ENCODE measurements around the gene AP5S1. TPM values are rescaled to one million over a fixed set of nuclear protein-coding genes. Genes with fewer than 3 reads are reported as not detected.
A peak's percentile ranks its signal among the peaks of the same experiment; 100 is the strongest.
"Not testable (repeated sequence)": the region's sequence is repeated elsewhere in the genome, so short reads cannot be mapped to it uniquely, and the experiment has no call there.

Gene AP5S1
- total RNA-seq, 1 donor from 2014 or later, result 8.9 TPM

GRCh38 chr20:3840201-3840600 is 19.9 kb downstream of the AP5S1 start:
- not testable (repeated sequence) for H3K27ac ChIP-seq (ENCODE audit: low read depth, low read length); H3K36me3 ChIP-seq (ENCODE audit: control insufficient read depth in 3 of 3, insufficient read depth in 3 of 3, low read length in 3 of 3); H3K4me3 ChIP-seq (ENCODE audit: low read length in 3 of 3); H3K4me1 ChIP-seq (ENCODE audit: control insufficient read depth in 3 of 3, insufficient read depth in 3 of 3, low read length in 3 of 3); H3K9ac ChIP-seq (ENCODE audit: low read depth in 1 of 3, low read length in 3 of 3); H3K9me3 ChIP-seq (ENCODE audit: control insufficient read depth in 3 of 3, low read length in 3 of 3); H3K27me3 ChIP-seq (ENCODE audit: control insufficient read depth in 3 of 3, insufficient read depth in 3 of 3, low read length in 3 of 3)

GRCh38 chr20:3842348-3842930 is 22.1 kb downstream of the AP5S1 start:
- peak overlapping the region in 1 of 3 donors; percentile 10 for H3K9ac ChIP-seq (ENCODE audit: low read depth in 1 of 3, low read length in 3 of 3)
- H3K27me3 ChIP-seq (ENCODE audit: control insufficient read depth in 3 of 3, insufficient read depth in 3 of 3, low read length in 3 of 3), result no peaks in the 10 kb centered on the region
- no peak overlapping the region for H3K4me3 ChIP-seq (ENCODE audit: low read length in 3 of 3)
- no peaks in the 10 kb centered on the region for H3K36me3 ChIP-seq (ENCODE audit: control insufficient read depth in 3 of 3, insufficient read depth in 3 of 3, low read length in 3 of 3)
- no peak overlapping the region for H3K27ac ChIP-seq (ENCODE audit: low read depth, low read length)
- H3K4me1 ChIP-seq (ENCODE audit: control insufficient read depth in 3 of 3, insufficient read depth in 3 of 3, low read length in 3 of 3), result peaks cover 2 to 10% (median 9%) of the 10 kb centered on the region in 3 donors
- no peaks in the 10 kb centered on the region for H3K9me3 ChIP-seq (ENCODE audit: control insufficient read depth in 3 of 3, low read length in 3 of 3)

GRCh38 chr20:3843490-3843889 is 23.1 kb downstream of the AP5S1 start:
- H3K27ac ChIP-seq (ENCODE audit: low read depth, low read length), result no peak overlapping the region
- peaks cover 0 to 2% (median 0%) of the 10 kb centered on the region in 3 donors for H3K36me3 ChIP-seq (ENCODE audit: control insufficient read depth in 3 of 3, insufficient read depth in 3 of 3, low read length in 3 of 3)
- peaks cover 10 to 20% (median 16%) of the 10 kb centered on the region in 3 donors for H3K4me1 ChIP-seq (ENCODE audit: control insufficient read depth in 3 of 3, insufficient read depth in 3 of 3, low read length in 3 of 3)
- no peak overlapping the region for H3K4me3 ChIP-seq (ENCODE audit: low read length in 3 of 3)
- H3K9ac ChIP-seq (ENCODE audit: low read depth in 1 of 3, low read length in 3 of 3), result no peak overlapping the region
- H3K9me3 ChIP-seq (ENCODE audit: control insufficient read depth in 3 of 3, low read length in 3 of 3), result no peaks in the 10 kb centered on the region
- H3K27me3 ChIP-seq (ENCODE audit: control insufficient read depth in 3 of 3, insufficient read depth in 3 of 3, low read length in 3 of 3), result no peaks in the 10 kb centered on the region

- H3K36me3 ChIP-seq (ENCODE audit: control insufficient read depth in 3 of 3, insufficient read depth in 3 of 3, low read length in 3 of 3); H3K27ac ChIP-seq (ENCODE audit: low read depth, low read length): not testable (repeated sequence)
These were observed 23.8 kb downstream of the AP5S1 start for GRCh38 chr20:3843990-3844619.

GRCh38 chr20:3846378-3846739 is 26.0 kb downstream of the AP5S1 start:
- Histone ChIP-seq H3K9ac (ENCODE audit: low read depth in 1 of 3, low read length in 3 of 3) (peak overlapping the region; percentile 98 to 99 (median 99)), H3K9me3 (ENCODE audit: control insufficient read depth in 3 of 3, low read length in 3 of 3) (no peaks in the 10 kb centered on the region), H3K27ac (ENCODE audit: low read depth, low read length) (peak overlapping the region; percentile 93), H3K27me3 (ENCODE audit: control insufficient read depth in 3 of 3, insufficient read depth in 3 of 3, low read length in 3 of 3) (no peaks in the 10 kb centered on the region), H3K4me1 (ENCODE audit: control insufficient read depth in 3 of 3, insufficient read depth in 3 of 3, low read length in 3 of 3) (peaks cover 11 to 27% (median 22%) of the 10 kb centered on the region in 3 donors), H3K4me3 (ENCODE audit: low read length in 3 of 3) (peak overlapping the region; percentile 89 to 97 (median 93)), H3K36me3 (ENCODE audit: control insufficient read depth in 3 of 3, insufficient read depth in 3 of 3, low read length in 3 of 3) (peaks cover 0 to 2% (median 0%) of the 10 kb centered on the region in 3 donors)

More at GRCh38 chr20:3843990-3844619, 23.8 kb downstream of the AP5S1 start:
- not testable (repeated sequence) for H3K27me3 ChIP-seq (ENCODE audit: control insufficient read depth in 3 of 3, insufficient read depth in 3 of 3, low read length in 3 of 3); H3K9me3 ChIP-seq (ENCODE audit: control insufficient read depth in 3 of 3, low read length in 3 of 3); H3K4me3 ChIP-seq (ENCODE audit: low read length in 3 of 3); H3K9ac ChIP-seq (ENCODE audit: low read depth in 1 of 3, low read length in 3 of 3)
- H3K4me1 ChIP-seq (ENCODE audit: control insufficient read depth in 3 of 3, insufficient read depth in 3 of 3, low read length in 3 of 3), result peaks cover 11 to 26% (median 22%) of the 10 kb centered on the region in 3 donors

GRCh38 chr20:3846740-3847428 is 26.5 kb downstream of the AP5S1 start, which contains the start of gene MAVS:
MAVS (plus strand) TSS chr20:3846834; CDS start chr20:3854625, 7,791 bp downstream.
- H3K36me3 ChIP-seq (ENCODE audit: control insufficient read depth in 3 of 3, insufficient read depth in 3 of 3, low read length in 3 of 3), result peaks cover 0 to 2% (median 0%) of the 10 kb centered on the region in 3 donors
- peak within 1 kb of the TSS; percentile 89 to 97 (median 93) for H3K4me3 ChIP-seq (ENCODE audit: low read length in 3 of 3)
- H3K4me1 ChIP-seq (ENCODE audit: control insufficient read depth in 3 of 3, insufficient read depth in 3 of 3, low read length in 3 of 3), result peaks cover 11 to 27% (median 22%) of the 10 kb centered on the region in 3 donors
- no peaks in the 10 kb centered on the region for H3K27me3 ChIP-seq (ENCODE audit: control insufficient read depth in 3 of 3, insufficient read depth in 3 of 3, low read length in 3 of 3)
- peak within 1 kb of the TSS; percentile 93 for H3K27ac ChIP-seq (ENCODE audit: low read depth, low read length)
- peak within 1 kb of the TSS; percentile 98 to 99 (median 99) for H3K9ac ChIP-seq (ENCODE audit: low read depth in 1 of 3, low read length in 3 of 3)
- H3K9me3 ChIP-seq (ENCODE audit: control insufficient read depth in 3 of 3, low read length in 3 of 3), result no peaks in the 10 kb centered on the region

GRCh38 chr20:3847429-3847940 is 27.1 kb downstream of the AP5S1 start:
- peak overlapping the region; percentile 89 to 97 (median 93) for H3K4me3 ChIP-seq (ENCODE audit: low read length in 3 of 3)
- no peaks in the 10 kb centered on the region for H3K27me3 ChIP-seq (ENCODE audit: control insufficient read depth in 3 of 3, insufficient read depth in 3 of 3, low read length in 3 of 3)
- peaks cover 11 to 27% (median 22%) of the 10 kb centered on the region in 3 donors for H3K4me1 ChIP-seq (ENCODE audit: control insufficient read depth in 3 of 3, insufficient read depth in 3 of 3, low read length in 3 of 3)
- peak overlapping the region; percentile 87 to 99 (median 99) for H3K9ac ChIP-seq (ENCODE audit: low read depth in 1 of 3, low read length in 3 of 3)
- peaks cover 0 to 2% (median 2%) of the 10 kb centered on the region in 3 donors for H3K36me3 ChIP-seq (ENCODE audit: control insufficient read depth in 3 of 3, insufficient read depth in 3 of 3, low read length in 3 of 3)
- peak overlapping the region; percentile 93 for H3K27ac ChIP-seq (ENCODE audit: low read depth, low read length)
- no peaks in the 10 kb centered on the region for H3K9me3 ChIP-seq (ENCODE audit: control insufficient read depth in 3 of 3, low read length in 3 of 3)

GRCh38 chr20:3848565-3848964 is 28.2 kb downstream of the AP5S1 start:
- H3K9ac ChIP-seq (ENCODE audit: low read depth in 1 of 3, low read length in 3 of 3), result peak overlapping the region in 2 of 3 donors; percentile 11 to 47

GRCh38 chr20:3854462-3854871 is 34.1 kb downstream of the AP5S1 start:
- H3K27ac ChIP-seq (ENCODE audit: low read depth, low read length), result no peak overlapping the region
- peaks cover 22 to 33% (median 28%) of the 10 kb centered on the region in 3 donors for H3K36me3 ChIP-seq (ENCODE audit: control insufficient read depth in 3 of 3, insufficient read depth in 3 of 3, low read length in 3 of 3)
- no peaks in the 10 kb centered on the region for H3K27me3 ChIP-seq (ENCODE audit: control insufficient read depth in 3 of 3, insufficient read depth in 3 of 3, low read length in 3 of 3)
- H3K9me3 ChIP-seq (ENCODE audit: control insufficient read depth in 3 of 3, low read length in 3 of 3), result no peaks in the 10 kb centered on the region
- no peak overlapping the region for H3K9ac ChIP-seq (ENCODE audit: low read depth in 1 of 3, low read length in 3 of 3)
- peaks cover 0 to 3% (median 3%) of the 10 kb centered on the region in 3 donors for H3K4me1 ChIP-seq (ENCODE audit: control insufficient read depth in 3 of 3, insufficient read depth in 3 of 3, low read length in 3 of 3)
- no peak overlapping the region for H3K4me3 ChIP-seq (ENCODE audit: low read length in 3 of 3)

More at GRCh38 chr20:3848565-3848964, 28.2 kb downstream of the AP5S1 start:
- Histone ChIP-seq H3K36me3 (ENCODE audit: control insufficient read depth in 3 of 3, insufficient read depth in 3 of 3, low read length in 3 of 3) (peaks cover 0 to 2% (median 2%) of the 10 kb centered on the region in 3 donors), H3K4me1 (ENCODE audit: control insufficient read depth in 3 of 3, insufficient read depth in 3 of 3, low read length in 3 of 3) (peaks cover 11 to 27% (median 22%) of the 10 kb centered on the region in 3 donors), H3K4me3 (ENCODE audit: low read length in 3 of 3) (no peak overlapping the region), H3K9me3 (ENCODE audit: control insufficient read depth in 3 of 3, low read length in 3 of 3) (no peaks in the 10 kb centered on the region), H3K27ac (ENCODE audit: low read depth, low read length) (no peak overlapping the region), H3K27me3 (ENCODE audit: control insufficient read depth in 3 of 3, insufficient read depth in 3 of 3, low read length in 3 of 3) (no peaks in the 10 kb centered on the region)

Data from skeletal muscle tissue (tissue), 4 donors.